Adrenal gland (tissue), 5 donors: ENCODE data around the gene LRRN1.

ENCODE experiments used
- CTCF ChIP-seq, 6 experiments: fragments of 450-650 bp in 4 of 6; fragments of 200-600 bp in 2 of 6; sonication (generic) in 1 of 6; IDR thresholded peaks; 1 replicate in 5 of 6; 2 replicates in 1 of 6; pipeline versions ENCODE4 v1.5.1 to v1.8.0; 2016 to 2021; ENCODE audit warnings: antibody characterized with exemption in 6 of 6, mild to moderate bottlenecking in 2 of 6, moderate library complexity in 1 of 6
- POLR2A ChIP-seq, 2 donors: fragments of 450-650 bp; IDR thresholded peaks; one replicate each; pipeline ENCODE4 v1.6.1; 2017; ENCODE audit warnings: antibody characterized with exemption in 2 of 2, mild to moderate bottlenecking in 2 of 2, moderate library complexity in 1 of 2
- donor health status: DM: no; HTN: no; CAD: no.

GRCh38 chr3:3765661-3766060 is 33.6 kb upstream of the LRRN1 start:
- TF ChIP-seq CTCF (IDR thresholded peaks at IDR 0.05) = no peak
- TF ChIP-seq POLR2A (IDR thresholded peaks at IDR 0.05) = no peak
